Osteocyte (in vitro differentiated cells): Measurements from ENCODE around the gene ATP6AP1. TPM values are rescaled to one million over a fixed set of nuclear protein-coding genes. Genes with fewer than 3 reads are reported as not detected.
A peak's percentile ranks its signal among the peaks of the same experiment; 100 is the strongest.

Experiments
- DNase-seq: peaks from one replicate; pipeline ENCODE4 v3.0.0; 2021; ENCODE audit warnings: mixed read lengths; ENCODE audit not compliant: unreplicated experiment; ENCODE audit errors: extremely low spot score
- H3K27ac Mint-ChIP-seq: one replicate; pipeline ENCODE4 v1.8.0; 2021; ENCODE audit warnings: mild to moderate bottlenecking, mixed read lengths; ENCODE audit not compliant: unreplicated experiment
- H3K27me3 Mint-ChIP-seq: one replicate; pipeline ENCODE4 v1.8.0; 2021; ENCODE audit warnings: mixed read lengths; ENCODE audit not compliant: unreplicated experiment
- H3K36me3 Mint-ChIP-seq: one replicate; pipeline ENCODE4 v1.8.0; 2021; ENCODE audit warnings: mixed read lengths; ENCODE audit not compliant: unreplicated experiment
- H3K4me1 Mint-ChIP-seq: one replicate; pipeline ENCODE4 v1.8.0; 2021; ENCODE audit warnings: mixed read lengths; ENCODE audit not compliant: unreplicated experiment
- H3K4me3 Mint-ChIP-seq: one replicate; pipeline ENCODE4 v1.8.0; 2021; ENCODE audit warnings: mild to moderate bottlenecking, moderate library complexity, mixed read lengths; ENCODE audit not compliant: unreplicated experiment
- H3K9me3 Mint-ChIP-seq: one replicate; pipeline ENCODE4 v1.8.0; 2021; ENCODE audit warnings: mixed read lengths; ENCODE audit not compliant: unreplicated experiment
- CTCF ChIP-seq: fragments of 200-600 bp; sonication (generic); IDR thresholded peaks from 2 replicates; pipeline ENCODE4 v1.5.0; 2021; ENCODE audit warnings: antibody characterized with exemption, mild to moderate bottlenecking, moderate library complexity
- total RNA-seq: library from RNA; stranded (reverse); gene quantifications from 2 replicates; pipeline ENCODE4 v1.2.1, GENCODE V29; 2021

Gene ATP6AP1
- total RNA-seq, 1 donor from 2014 or later, result 144 TPM

GRCh38 chrX:154443992-154444754 lies 15.7 kb downstream of the ATP6AP1 start, which contains the start of gene FAM50A:
TSS of gene FAM50A (plus strand) at chrX:154444141. CDS start at chrX:154444236, 95 bp downstream.
- no peak for DNase-seq
- peaks cover 12% of the 10 kb centered on the region for H3K36me3 Mint-ChIP-seq
- H3K27me3 Mint-ChIP-seq, result no peaks in the 10 kb centered on the region
- no peaks in the 10 kb centered on the region for H3K9me3 Mint-ChIP-seq
- H3K4me3 Mint-ChIP-seq, result peak within 1 kb of the TSS; percentile 73
- no peak for TF ChIP-seq CTCF
- peak within 1 kb of the TSS; percentile 89 for H3K27ac Mint-ChIP-seq
- H3K4me1 Mint-ChIP-seq, result peaks cover 8% of the 10 kb centered on the region

GRCh38 chrX:154444755-154445246 lies 16.3 kb downstream of the ATP6AP1 start:
- TF ChIP-seq CTCF, result no peak
- Mint-ChIP-seq H3K36me3 (peaks cover 12% of the 10 kb centered on the region), H3K27me3 (no peaks in the 10 kb centered on the region), H3K4me3 (peak overlapping the region; percentile 56), H3K27ac (no peak overlapping the region), H3K9me3 (no peaks in the 10 kb centered on the region), H3K4me1 (peaks cover 8% of the 10 kb centered on the region)
- DNase-seq, result no peak

- Mint-ChIP-seq H3K36me3 (peaks cover 14% of the 10 kb centered on the region), H3K4me1 (peaks cover 8% of the 10 kb centered on the region), H3K9me3 (no peaks in the 10 kb centered on the region), H3K4me3 (peak overlapping the region; percentile 48), H3K27me3 (no peaks in the 10 kb centered on the region), H3K27ac (no peak overlapping the region)
- TF ChIP-seq CTCF, result no peak
- DNase-seq, result no peak
Observed at GRCh38 chrX:154445776-154446175, 17.3 kb downstream of the ATP6AP1 start.

- H3K9me3 Mint-ChIP-seq, result no peaks in the 10 kb centered on the region
- DNase-seq, result no peak
- peaks cover 14% of the 10 kb centered on the region for H3K36me3 Mint-ChIP-seq
- TF ChIP-seq CTCF, result no peak
- H3K4me1 Mint-ChIP-seq, result peaks cover 8% of the 10 kb centered on the region
- H3K27ac Mint-ChIP-seq, result no peak overlapping the region
- no peaks in the 10 kb centered on the region for H3K27me3 Mint-ChIP-seq
- H3K4me3 Mint-ChIP-seq, result no peak overlapping the region
Observed at GRCh38 chrX:154446430-154446829, 18.0 kb downstream of the ATP6AP1 start.

- Mint-ChIP-seq H3K4me3 (no peak overlapping the region), H3K9me3 (no peaks in the 10 kb centered on the region), H3K27me3 (no peaks in the 10 kb centered on the region), H3K36me3 (peaks cover 13% of the 10 kb centered on the region), H3K27ac (peak overlapping the region; percentile 34), H3K4me1 (peaks cover 6% of the 10 kb centered on the region)
- DNase-seq, result no peak
- TF ChIP-seq CTCF, result no peak
Observed at GRCh38 chrX:154448484-154448883, 20.0 kb downstream of the ATP6AP1 start.
